ENCODE data around the gene MLST8. TPM values are rescaled to one million over a fixed set of nuclear protein-coding genes. Genes with fewer than 3 reads are reported as not detected.
"Not testable (repeated sequence)": the region's sequence is repeated elsewhere in the genome, so short reads cannot be mapped to it uniquely, and the experiment has no call there.

MLST8 gene
- total RNA-seq, 1 donor from 2014 or later = 23.7 TPM

DNA sequence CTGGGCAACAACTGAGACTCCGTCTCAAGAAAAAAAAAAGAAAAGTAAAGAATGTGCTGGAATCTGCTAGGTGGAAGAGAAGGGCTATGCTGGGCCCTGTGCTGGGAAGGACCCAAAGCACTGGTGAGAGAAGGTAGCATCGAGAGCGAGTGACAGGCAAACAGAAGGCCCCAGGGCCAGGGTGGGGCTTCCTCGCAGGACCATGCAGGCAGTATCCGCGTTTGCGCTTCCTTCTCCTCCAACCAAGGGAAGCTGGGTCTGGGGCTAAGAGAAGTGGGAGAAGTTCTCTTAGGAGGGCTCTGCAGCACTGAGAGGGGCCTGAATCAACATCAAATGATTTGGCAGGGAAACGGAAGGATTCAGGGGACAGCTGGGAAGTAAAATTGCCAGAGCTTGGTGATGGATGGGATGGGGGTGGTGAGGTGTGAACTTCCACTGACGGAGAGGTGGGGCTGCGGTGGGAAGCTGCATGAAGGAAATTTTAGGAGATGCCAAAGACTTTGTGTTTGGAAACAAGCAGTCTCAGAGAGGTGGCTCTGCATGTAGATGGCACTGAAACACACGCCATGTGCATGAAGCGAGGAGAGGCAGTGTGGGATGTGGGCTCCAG, 51.4 kb downstream of the MLST8 start:
- H3K36me3 ChIP-seq = peaks cover 75 to 87% of the 10 kb centered on the region in 2 donors

DNA sequence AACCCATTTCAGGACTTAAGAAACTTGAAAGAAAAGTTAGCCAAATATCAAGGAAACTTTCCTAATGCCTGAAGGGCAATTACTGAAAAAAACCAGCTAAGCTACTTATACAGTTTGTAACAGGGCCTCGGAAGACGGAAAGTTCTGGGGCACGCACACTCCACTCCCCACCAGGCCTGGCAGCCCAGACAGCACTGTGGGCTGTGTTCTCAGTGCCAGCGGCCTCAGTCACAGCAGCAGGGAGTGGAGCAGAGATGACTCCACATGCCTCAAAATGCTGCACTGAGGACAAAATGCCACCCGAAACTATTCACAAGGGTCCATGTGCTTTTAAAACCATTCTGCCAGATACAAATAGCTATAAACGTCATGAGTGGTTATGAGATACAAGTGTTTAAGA, 52.5 kb downstream of the MLST8 start:
- no peak for DNase-seq (ENCODE audit: low spot score in 2 of 2)
- intact Hi-C loops (cut with DNase I) = loop anchor here (10.0 kb wide), 1 partner anchor 233 kb away; the partner anchor contains the start of gene NHERF2
- TF ChIP-seq, protein P1, sequence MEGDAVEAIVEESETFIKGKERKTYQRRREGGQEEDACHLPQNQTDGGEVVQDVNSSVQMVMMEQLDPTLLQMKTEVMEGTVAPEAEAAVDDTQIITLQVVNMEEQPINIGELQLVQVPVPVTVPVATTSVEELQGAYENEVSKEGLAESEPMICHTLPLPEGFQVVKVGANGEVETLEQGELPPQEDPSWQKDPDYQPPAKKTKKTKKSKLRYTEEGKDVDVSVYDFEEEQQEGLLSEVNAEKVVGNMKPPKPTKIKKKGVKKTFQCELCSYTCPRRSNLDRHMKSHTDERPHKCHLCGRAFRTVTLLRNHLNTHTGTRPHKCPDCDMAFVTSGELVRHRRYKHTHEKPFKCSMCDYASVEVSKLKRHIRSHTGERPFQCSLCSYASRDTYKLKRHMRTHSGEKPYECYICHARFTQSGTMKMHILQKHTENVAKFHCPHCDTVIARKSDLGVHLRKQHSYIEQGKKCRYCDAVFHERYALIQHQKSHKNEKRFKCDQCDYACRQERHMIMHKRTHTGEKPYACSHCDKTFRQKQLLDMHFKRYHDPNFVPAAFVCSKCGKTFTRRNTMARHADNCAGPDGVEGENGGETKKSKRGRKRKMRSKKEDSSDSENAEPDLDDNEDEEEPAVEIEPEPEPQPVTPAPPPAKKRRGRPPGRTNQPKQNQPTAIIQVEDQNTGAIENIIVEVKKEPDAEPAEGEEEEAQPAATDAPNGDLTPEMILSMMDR (IDR thresholded peaks at IDR 0.05) = no peak
- H3K36me3 ChIP-seq = peaks cover 86 to 98% of the 10 kb centered on the region in 2 donors
- H3K27ac ChIP-seq = no peak overlapping the region
- no peaks in the 10 kb centered on the region for H3K27me3 ChIP-seq
- H3K4me1 ChIP-seq = no peaks in the 10 kb centered on the region
- H3K4me3 ChIP-seq = no peak overlapping the region
- H3K9me3 ChIP-seq = no peaks in the 10 kb centered on the region

More for the DNA sequence above, 51.4 kb downstream of the MLST8 start:
- Histone ChIP-seq H3K27ac (no peak overlapping the region), H3K27me3 (no peaks in the 10 kb centered on the region), H3K9me3 (no peaks in the 10 kb centered on the region), H3K4me3 (no peak overlapping the region), H3K4me1 (peaks cover 5 to 6% of the 10 kb centered on the region in 2 donors)
- intact Hi-C loops (cut with DNase I) = loop anchor here (10.0 kb wide), 1 partner anchor 232 kb away; the partner anchor contains the start of gene NHERF2
- DNase-seq (ENCODE audit: low spot score in 2 of 2) = no peak
- TF ChIP-seq, protein P1 (IDR thresholded peaks at IDR 0.05) = no peak

DNA sequence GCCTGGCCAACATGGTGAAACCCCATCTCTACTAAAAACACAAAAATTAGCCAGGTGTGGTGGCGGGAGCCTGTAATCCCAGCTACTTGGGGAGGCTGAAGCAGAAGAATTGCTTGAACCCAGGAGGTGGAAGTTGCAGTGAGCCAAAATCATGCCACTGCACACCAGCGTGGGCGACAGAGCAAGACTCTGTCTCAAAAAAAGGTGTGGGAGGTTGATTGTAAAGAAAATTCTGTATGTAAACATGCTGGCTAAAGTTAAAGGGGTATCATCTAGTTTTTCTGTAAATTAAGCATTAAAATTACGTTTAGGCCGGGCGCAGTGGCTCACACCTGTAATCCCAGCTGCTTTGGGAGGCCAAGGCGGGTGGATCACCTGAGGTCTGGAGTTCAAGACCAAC, 53.3 kb downstream of the MLST8 start:
- not testable (repeated sequence) for H3K9me3 ChIP-seq; H3K4me3 ChIP-seq; DNase-seq (ENCODE audit: low spot score in 2 of 2); H3K27me3 ChIP-seq; H3K27ac ChIP-seq; H3K4me1 ChIP-seq
- peaks cover 88 to 98% of the 10 kb centered on the region in 2 donors for H3K36me3 ChIP-seq
- intact Hi-C loops (cut with DNase I) = loop anchor here (10.0 kb wide), 1 partner anchor 234 kb away; the partner anchor contains the start of gene NHERF2

Other genes with a start within 250 kb of the MLST8 start
- 68.2 TPM for gene NDUFB10, start 245.9 kb upstream of the MLST8 start, total RNA-seq
- gene RPS2, start 240.6 kb upstream of the MLST8 start, total RNA-seq = 2,866 TPM
- gene RNF151, start 238.6 kb upstream of the MLST8 start, total RNA-seq = not detected
- gene TBL3, start 233.4 kb upstream of the MLST8 start, total RNA-seq = 55.7 TPM
- gene NOXO1, start 224.0 kb upstream of the MLST8 start, total RNA-seq = not detected
- 2.7 TPM for gene GFER, start 221.3 kb upstream of the MLST8 start, total RNA-seq
- 0.32 TPM for gene SYNGR3, start 215.5 kb upstream of the MLST8 start, total RNA-seq
- gene ZNF598, start 195.6 kb upstream of the MLST8 start, total RNA-seq = 31.1 TPM
- not detected for gene NPW, start 185.7 kb upstream of the MLST8 start, total RNA-seq
- 123 TPM for gene NHERF2, start 178.6 kb upstream of the MLST8 start, total RNA-seq
- gene NTHL1, start 157.6 kb upstream of the MLST8 start, total RNA-seq = 59.5 TPM
- gene TSC2, start 157.5 kb upstream of the MLST8 start, total RNA-seq = 258 TPM
- gene PKD1, start 69.6 kb upstream of the MLST8 start, total RNA-seq = 551 TPM
- gene RAB26, start 56.8 kb upstream of the MLST8 start, total RNA-seq = not detected
- gene TRAF7, start 49.7 kb upstream of the MLST8 start, total RNA-seq = 39.6 TPM
- gene CASKIN1, start 8.8 kb upstream of the MLST8 start, total RNA-seq = not detected
- 1.4 TPM for gene BRICD5, start 5.4 kb downstream of the MLST8 start, total RNA-seq
- 21.5 TPM for gene PGP, start 9.4 kb downstream of the MLST8 start, total RNA-seq
- 39.7 TPM for gene E4F1, start 18.1 kb downstream of the MLST8 start, total RNA-seq
- gene DNASE1L2, start 31.0 kb downstream of the MLST8 start, total RNA-seq = not detected
- gene ECI1, start 46.1 kb downstream of the MLST8 start, total RNA-seq = 10.9 TPM
- gene RNPS1, start 62.7 kb downstream of the MLST8 start, total RNA-seq = 134 TPM
- 25.9 TPM for gene ABCA3, start 135.3 kb downstream of the MLST8 start, total RNA-seq
- 0.43 TPM for gene CCNF, start 224.0 kb downstream of the MLST8 start, total RNA-seq